Measurements from ENCODE around the gene ASTN2.

GRCh38 chr9:116749772-116750171 lies 665.1 kb downstream of the ASTN2 start:
- no peak for TF ChIP-seq CTCF (IDR thresholded peaks at IDR 0.05; ENCODE audit: insufficient read depth, low read depth, low read length)
- TF ChIP-seq EZH2 (IDR thresholded peaks at IDR 0.05; ENCODE audit: insufficient read depth, low read length): no peak
